Trophoblast cell (in vitro differentiated cells and primary cell): ENCODE results near the gene TAF4. TPM values are rescaled to one million over a fixed set of nuclear protein-coding genes. Genes with fewer than 3 reads are reported as not detected.
A peak's percentile ranks its signal among the peaks of the same experiment; 100 is the strongest.

Source experiments
- DNase-seq, 2 donors: peaks; one replicate each; pipeline ENCODE4 v3.0.0-alpha.2; 2016
- H2AFZ ChIP-seq: 2 replicates; pipeline ENCODE4 v1.6.1; 2013; ENCODE audit warnings: low read length, moderate library complexity, mild to moderate bottlenecking; ENCODE audit not compliant: insufficient read depth, poor library complexity
- H2AK5ac ChIP-seq: 2 replicates; pipeline ENCODE4 v1.6.1; 2013; ENCODE audit warnings: mild to moderate bottlenecking, low read length
- H2BK120ac ChIP-seq: 2 replicates; pipeline ENCODE4 v1.6.1; 2013; ENCODE audit warnings: low read length, mild to moderate bottlenecking, moderate library complexity; ENCODE audit not compliant: insufficient read depth, poor library complexity
- H2BK12ac ChIP-seq: 2 replicates; pipeline ENCODE4 v1.6.1; 2013; ENCODE audit warnings: mild to moderate bottlenecking, low read length, moderate library complexity
- H2BK5ac ChIP-seq: 2 replicates; pipeline ENCODE4 v1.6.1; 2013; ENCODE audit warnings: low read length, low read depth, moderate library complexity, mild to moderate bottlenecking; ENCODE audit not compliant: poor library complexity
- H3K14ac ChIP-seq: 2 replicates; pipeline ENCODE4 v1.6.1; 2013; ENCODE audit warnings: mild to moderate bottlenecking, low read length
- H3K18ac ChIP-seq: 2 replicates; pipeline ENCODE4 v1.6.1; 2013; ENCODE audit warnings: mild to moderate bottlenecking, low read length
- H3K23ac ChIP-seq: 2 replicates; pipeline ENCODE4 v1.6.1; 2013; ENCODE audit warnings: low read length
- H3K27ac ChIP-seq: 2 replicates; pipeline ENCODE4 v1.5.1; 2013; ENCODE audit warnings: low read depth, mild to moderate bottlenecking, inconsistent platforms, low read length, moderate library complexity
- H3K27me3 ChIP-seq: 2 replicates; pipeline ENCODE4 v1.6.1; 2013; ENCODE audit warnings: inconsistent platforms, mild to moderate bottlenecking, low read length, moderate library complexity; ENCODE audit not compliant: insufficient read depth
- H3K36me3 ChIP-seq, 2 experiments: 1 replicate in 1 of 2; 2 replicates in 1 of 2; pipeline ENCODE4 v1.6.1; 2013; ENCODE audit warnings: low read length in 2 of 2, mild to moderate bottlenecking in 2 of 2, moderate library complexity in 1 of 2; ENCODE audit not compliant: insufficient read depth in 2 of 2, control insufficient read depth in 1 of 2
- H3K4ac ChIP-seq: 2 replicates; pipeline ENCODE4 v1.6.1; 2013; ENCODE audit warnings: low read depth, mild to moderate bottlenecking, low read length, moderate library complexity
- H3K4me1 ChIP-seq, 2 experiments: 1 replicate in 1 of 2; 2 replicates in 1 of 2; pipeline ENCODE4 v1.6.1; 2013; ENCODE audit warnings: low read length in 2 of 2, mild to moderate bottlenecking in 2 of 2, moderate library complexity in 1 of 2; ENCODE audit not compliant: insufficient read depth in 2 of 2, control insufficient read depth in 1 of 2
- H3K4me2 ChIP-seq: 2 replicates; pipeline ENCODE4 v1.6.1; 2013; ENCODE audit warnings: inconsistent platforms, mild to moderate bottlenecking, low read length, moderate library complexity
- H3K4me3 ChIP-seq: 2 replicates; pipeline ENCODE4 v1.5.1; 2013; ENCODE audit warnings: mild to moderate bottlenecking, low read depth, low read length, inconsistent platforms
- H3K79me1 ChIP-seq: one replicate; pipeline ENCODE4 v1.6.1; 2013; ENCODE audit warnings: low read length
- H3K79me2 ChIP-seq: 2 replicates; pipeline ENCODE4 v1.6.1; 2013; ENCODE audit warnings: low read length, mild to moderate bottlenecking; ENCODE audit not compliant: control insufficient read depth, insufficient read depth, poor library complexity
- H3K9ac ChIP-seq: 2 replicates; pipeline ENCODE4 v1.6.1; 2013; ENCODE audit warnings: mild to moderate bottlenecking, low read length
- H3K9me3 ChIP-seq: 2 replicates; pipeline ENCODE4 v1.6.1; 2013; ENCODE audit warnings: low read depth, mild to moderate bottlenecking, control low read depth, inconsistent platforms, low read length; ENCODE audit not compliant: insufficient read depth
- H4K12ac ChIP-seq: 2 replicates; pipeline ENCODE4 v1.6.1; 2013; ENCODE audit warnings: low read depth, mild to moderate bottlenecking, low read length, moderate library complexity
- H4K8ac ChIP-seq: 2 replicates; pipeline ENCODE4 v1.6.1; 2013; ENCODE audit warnings: low read depth, mild to moderate bottlenecking, low read length, moderate library complexity
- H4K91ac ChIP-seq: one replicate; pipeline ENCODE4 v1.6.1; 2013; ENCODE audit warnings: low read depth, mild to moderate bottlenecking, low read length, moderate library complexity
- WGBS: extraction: QIAGEN DNeasy Blood & Tissue Kit; methylation state at CpG from one replicate; pipeline ENCODE4 v1.1.7; 2013; ENCODE audit warnings: missing lambda C conversion rate; ENCODE audit not compliant: insufficient read length, insufficient coverage; ENCODE audit errors: extremely low coverage; 5-methylcytosine and 5-hydroxymethylcytosine counted together
- polyA plus RNA-seq: library from polyadenylated mRNA; stranded (reverse); fragments of 200-250 nt; gene quantifications from 2 replicates; pipeline ENCODE4 v1.2.3, GENCODE V29; 2013

TAF4 gene, protein sequence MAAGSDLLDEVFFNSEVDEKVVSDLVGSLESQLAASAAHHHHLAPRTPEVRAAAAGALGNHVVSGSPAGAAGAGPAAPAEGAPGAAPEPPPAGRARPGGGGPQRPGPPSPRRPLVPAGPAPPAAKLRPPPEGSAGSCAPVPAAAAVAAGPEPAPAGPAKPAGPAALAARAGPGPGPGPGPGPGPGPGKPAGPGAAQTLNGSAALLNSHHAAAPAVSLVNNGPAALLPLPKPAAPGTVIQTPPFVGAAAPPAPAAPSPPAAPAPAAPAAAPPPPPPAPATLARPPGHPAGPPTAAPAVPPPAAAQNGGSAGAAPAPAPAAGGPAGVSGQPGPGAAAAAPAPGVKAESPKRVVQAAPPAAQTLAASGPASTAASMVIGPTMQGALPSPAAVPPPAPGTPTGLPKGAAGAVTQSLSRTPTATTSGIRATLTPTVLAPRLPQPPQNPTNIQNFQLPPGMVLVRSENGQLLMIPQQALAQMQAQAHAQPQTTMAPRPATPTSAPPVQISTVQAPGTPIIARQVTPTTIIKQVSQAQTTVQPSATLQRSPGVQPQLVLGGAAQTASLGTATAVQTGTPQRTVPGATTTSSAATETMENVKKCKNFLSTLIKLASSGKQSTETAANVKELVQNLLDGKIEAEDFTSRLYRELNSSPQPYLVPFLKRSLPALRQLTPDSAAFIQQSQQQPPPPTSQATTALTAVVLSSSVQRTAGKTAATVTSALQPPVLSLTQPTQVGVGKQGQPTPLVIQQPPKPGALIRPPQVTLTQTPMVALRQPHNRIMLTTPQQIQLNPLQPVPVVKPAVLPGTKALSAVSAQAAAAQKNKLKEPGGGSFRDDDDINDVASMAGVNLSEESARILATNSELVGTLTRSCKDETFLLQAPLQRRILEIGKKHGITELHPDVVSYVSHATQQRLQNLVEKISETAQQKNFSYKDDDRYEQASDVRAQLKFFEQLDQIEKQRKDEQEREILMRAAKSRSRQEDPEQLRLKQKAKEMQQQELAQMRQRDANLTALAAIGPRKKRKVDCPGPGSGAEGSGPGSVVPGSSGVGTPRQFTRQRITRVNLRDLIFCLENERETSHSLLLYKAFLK
- 49.8 TPM in 2 replicates for polyA plus RNA-seq

DNA sequence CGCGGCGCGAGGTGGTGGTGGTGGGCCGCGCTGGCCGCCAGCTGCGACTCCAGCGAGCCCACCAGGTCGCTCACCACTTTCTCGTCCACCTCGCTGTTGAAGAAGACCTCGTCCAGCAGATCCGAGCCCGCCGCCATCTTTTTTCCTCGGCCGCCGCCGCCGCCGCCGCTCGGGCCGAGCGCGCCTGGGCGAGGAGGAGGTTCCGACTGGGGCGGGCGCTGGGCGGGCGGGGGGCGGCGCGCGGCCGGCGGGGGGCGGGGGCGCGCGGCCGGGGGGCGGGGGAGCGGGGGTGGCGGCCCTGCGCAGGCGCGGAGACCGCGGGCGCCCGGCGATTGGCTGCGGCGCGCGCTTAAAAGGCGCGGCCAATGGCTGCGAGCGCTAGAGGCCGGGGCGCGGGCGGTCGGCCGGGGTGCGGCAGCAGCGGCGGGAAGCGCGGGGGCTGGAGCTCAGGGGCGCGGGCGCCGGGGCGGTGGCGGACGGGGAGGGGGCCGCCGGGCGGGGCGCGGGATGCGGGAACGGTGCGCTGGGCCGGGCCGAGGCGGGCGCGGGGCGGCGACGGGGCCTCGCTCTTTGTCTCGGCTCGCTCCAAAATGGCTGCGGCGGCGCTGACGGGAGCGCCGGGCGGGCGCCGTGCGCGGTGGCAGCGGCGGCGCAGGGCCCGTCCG is at the start of gene TAF4:
Gene TAF4, minus strand, starts transcription at position 208 of the 665 bp plus-strand sequence. Its CDS starts 71 bp downstream, at position 137.
- peak within 1 kb of the TSS; percentile 73 for H3K4ac ChIP-seq
- DNase-seq, result peak; percentile 51 to 86
- H3K14ac ChIP-seq, result peak within 1 kb of the TSS; percentile 91
- peak within 1 kb of the TSS; percentile 94 for H3K18ac ChIP-seq
- H3K79me2 ChIP-seq, result peaks cover 16% of the 10 kb centered on the region
- H2AFZ ChIP-seq, result peak within 1 kb of the TSS; percentile 89
- peak within 1 kb of the TSS; percentile 90 for H4K8ac ChIP-seq
- H2BK5ac ChIP-seq, result peak within 1 kb of the TSS; percentile 87
- peaks cover 18% of the 10 kb centered on the region for H3K79me1 ChIP-seq
- peak within 1 kb of the TSS; percentile 59 for H2AK5ac ChIP-seq
- peaks cover 3% of the 10 kb centered on the region in 2 experiments for H3K36me3 ChIP-seq
- no peaks in the 10 kb centered on the region for H3K27me3 ChIP-seq
- no CpG with 5 or more reads among the region's 116 CpGs for WGBS
- peaks cover 18 to 25% of the 10 kb centered on the region in 2 experiments for H3K4me1 ChIP-seq
- peak within 1 kb of the TSS; percentile 89 for H3K9ac ChIP-seq
- peak within 1 kb of the TSS; percentile 79 for H3K27ac ChIP-seq
- H2BK12ac ChIP-seq, result no peak within 1 kb of the TSS
- H4K91ac ChIP-seq, result peak within 1 kb of the TSS; percentile 91
- H2BK120ac ChIP-seq, result peak within 1 kb of the TSS; percentile 77
- H3K23ac ChIP-seq, result no peak within 1 kb of the TSS
- peak within 1 kb of the TSS; percentile 90 for H4K12ac ChIP-seq
- H3K4me2 ChIP-seq, result peak within 1 kb of the TSS; percentile 63
- no peaks in the 10 kb centered on the region for H3K9me3 ChIP-seq
- peak within 1 kb of the TSS; percentile 95 for H3K4me3 ChIP-seq

DNA sequence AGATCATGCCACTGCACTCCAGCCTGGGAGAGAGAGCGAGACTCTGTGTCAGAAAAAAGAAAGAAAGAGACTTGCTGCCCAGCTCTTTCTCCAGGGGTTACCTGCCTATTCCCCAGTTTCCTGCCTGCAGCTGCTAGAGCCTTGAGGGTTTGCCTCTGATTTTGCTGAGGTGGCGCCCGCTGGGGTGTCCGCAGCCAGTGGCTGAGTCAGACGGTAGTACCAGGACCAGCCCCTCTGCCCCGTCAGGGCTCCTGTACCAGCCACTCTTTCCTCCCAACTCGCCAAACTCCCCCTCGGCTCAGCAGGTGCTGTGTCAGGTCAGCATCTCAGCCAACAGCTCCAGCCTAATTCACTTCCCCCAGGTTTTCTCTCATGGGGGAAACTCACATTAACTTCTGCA is 49.2 kb upstream of the TAF4 start:
- no peak overlapping the region for H4K8ac ChIP-seq
- H3K14ac ChIP-seq, result no peak overlapping the region
- H3K18ac ChIP-seq, result no peak overlapping the region
- no peak for DNase-seq
- H3K79me1 ChIP-seq, result no peaks in the 10 kb centered on the region
- no peaks in the 10 kb centered on the region for H3K36me3 ChIP-seq
- H4K91ac ChIP-seq, result no peak overlapping the region
- no peak overlapping the region for H2BK5ac ChIP-seq
- no peaks in the 10 kb centered on the region for H3K27me3 ChIP-seq
- H3K4me1 ChIP-seq, result no peaks in the 10 kb centered on the region
- H3K9me3 ChIP-seq, result peaks cover 10% of the 10 kb centered on the region
- H2BK12ac ChIP-seq, result no peak overlapping the region
- no peak overlapping the region for H2AFZ ChIP-seq
- H3K23ac ChIP-seq, result no peak overlapping the region
- H3K4me3 ChIP-seq, result no peak overlapping the region
- H2AK5ac ChIP-seq, result no peak overlapping the region
- H4K12ac ChIP-seq, result no peak overlapping the region
- no peak overlapping the region for H3K9ac ChIP-seq
- no peak overlapping the region for H3K4me2 ChIP-seq
- no peak overlapping the region for H3K4ac ChIP-seq
- no peak overlapping the region for H2BK120ac ChIP-seq
- WGBS, result no CpG with 5 or more reads among the region's 8 CpGs
- H3K79me2 ChIP-seq, result no peaks in the 10 kb centered on the region
- H3K27ac ChIP-seq, result no peak overlapping the region

DNA sequence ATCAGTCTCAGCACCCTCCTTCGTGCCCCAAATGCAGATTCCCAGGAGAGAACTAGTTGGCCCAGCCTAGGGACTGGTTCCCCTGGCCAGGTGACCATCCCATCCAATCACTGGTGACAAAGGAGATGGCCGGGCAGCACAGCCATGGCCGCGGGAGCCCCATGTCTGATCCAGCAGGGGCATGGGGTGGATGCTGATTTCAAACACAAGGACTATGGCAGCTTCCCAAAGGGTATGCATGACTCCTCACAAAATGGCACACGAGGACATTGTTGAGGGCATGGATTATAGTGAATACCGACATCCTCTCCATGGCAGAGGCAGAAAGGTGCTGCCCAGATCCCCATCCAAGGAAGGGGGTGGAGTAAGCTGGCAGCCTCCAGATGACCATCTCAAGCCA is 46.7 kb upstream of the TAF4 start:
- H3K27ac ChIP-seq, result no peak overlapping the region
- no peak overlapping the region for H3K18ac ChIP-seq
- no peaks in the 10 kb centered on the region for H3K27me3 ChIP-seq
- no peak overlapping the region for H3K4me3 ChIP-seq
- H4K91ac ChIP-seq, result no peak overlapping the region
- no peaks in the 10 kb centered on the region for H3K4me1 ChIP-seq
- no peak overlapping the region for H3K14ac ChIP-seq
- no peak overlapping the region for H2BK12ac ChIP-seq
- no peak overlapping the region for H3K4ac ChIP-seq
- H3K4me2 ChIP-seq, result no peak overlapping the region
- no peak overlapping the region for H2AFZ ChIP-seq
- H2BK5ac ChIP-seq, result no peak overlapping the region
- H2BK120ac ChIP-seq, result no peak overlapping the region
- H4K8ac ChIP-seq, result no peak overlapping the region
- peaks cover 16% of the 10 kb centered on the region for H3K9me3 ChIP-seq
- no peak for DNase-seq
- H3K23ac ChIP-seq, result no peak overlapping the region
- H3K9ac ChIP-seq, result no peak overlapping the region
- no peaks in the 10 kb centered on the region for H3K79me2 ChIP-seq
- no peak overlapping the region for H4K12ac ChIP-seq
- no peaks in the 10 kb centered on the region for H3K79me1 ChIP-seq
- H3K36me3 ChIP-seq, result no peaks in the 10 kb centered on the region
- H2AK5ac ChIP-seq, result no peak overlapping the region
- no CpG with 5 or more reads among the region's 6 CpGs for WGBS

DNA sequence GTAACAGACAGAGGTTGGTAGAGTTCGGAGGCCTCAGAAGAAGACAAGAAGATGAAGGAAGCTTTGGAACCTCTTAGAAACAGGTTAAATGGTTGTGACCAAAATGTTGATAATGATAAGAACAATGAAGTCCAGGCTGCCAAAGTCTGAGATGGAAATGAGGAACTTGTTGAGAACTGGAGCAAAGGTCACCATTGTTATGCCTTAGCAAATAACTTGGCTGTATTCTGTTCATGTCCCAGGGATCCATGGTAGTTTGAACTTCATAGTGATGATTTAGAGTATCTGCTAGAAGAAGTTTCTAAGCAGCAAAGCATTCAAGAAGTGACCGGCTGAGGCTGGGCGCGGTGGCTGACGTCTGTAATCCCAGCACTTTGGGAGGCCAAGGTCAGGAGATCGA is 45.5 kb upstream of the TAF4 start:
- Histone ChIP-seq H2AFZ (no peak overlapping the region), H3K9me3 (peaks cover 22% of the 10 kb centered on the region), H2BK120ac (no peak overlapping the region), H3K27me3 (no peaks in the 10 kb centered on the region), H2BK12ac (no peak overlapping the region), H3K4me3 (no peak overlapping the region), H2AK5ac (no peak overlapping the region), H3K9ac (no peak overlapping the region), H4K8ac (no peak overlapping the region), H3K4me1 (no peaks in the 10 kb centered on the region), H3K36me3 (no peaks in the 10 kb centered on the region), H3K27ac (no peak overlapping the region), H3K23ac (no peak overlapping the region), H2BK5ac (no peak overlapping the region), H3K4me2 (no peak overlapping the region), H3K4ac (no peak overlapping the region), H3K79me2 (no peaks in the 10 kb centered on the region), H4K91ac (no peak overlapping the region), H3K18ac (no peak overlapping the region), H4K12ac (no peak overlapping the region), H3K79me1 (no peaks in the 10 kb centered on the region), H3K14ac (no peak overlapping the region)
- no peak for DNase-seq
- WGBS, result no CpG with 5 or more reads among the region's 6 CpGs
